CD4-positive, alpha-beta memory T cell (primary cell): ENCODE results near the gene BNIP1. TPM values are rescaled to one million over a fixed set of nuclear protein-coding genes. Genes with fewer than 3 reads are reported as not detected.

ENCODE experiments used
- CTCF ChIA-PET: fragments of 350-600 bp; sonication (Branson Sonifier 250); formaldehyde crosslinking; loops from one replicate; lab custom pipeline; 2021; ENCODE audit warnings: inconsistent platforms; ENCODE audit not compliant: partially characterized antibody; lab: Charles Lee
- POLR2A ChIA-PET: fragments of 350-600 bp; sonication (Branson Sonifier 250); formaldehyde crosslinking; loops from one replicate; lab custom pipeline; 2021; ENCODE audit not compliant: partially characterized antibody; lab: Charles Lee
- DNase-seq, 5 donors: peaks; one replicate each; pipeline versions ENCODE4 v3.0.0 to v3.0.0-alpha.2; 2020 to 2022; ENCODE audit warnings: mixed read lengths in 1 of 5
- H3K27ac ChIP-seq: one replicate; pipeline ENCODE4 v1.7.0; 2013; ENCODE audit warnings: low read depth, low read length
- H3K27me3 ChIP-seq: 2 replicates; pipeline ENCODE4 v1.7.0; 2013; ENCODE audit warnings: mild to moderate bottlenecking, low read length, moderate library complexity; ENCODE audit not compliant: insufficient read depth
- H3K36me3 ChIP-seq: 2 replicates; pipeline ENCODE4 v1.7.0; 2013; ENCODE audit warnings: mild to moderate bottlenecking, low read length, moderate library complexity; ENCODE audit not compliant: insufficient read depth
- H3K4me1 ChIP-seq: 2 replicates; pipeline ENCODE4 v1.7.0; 2013; ENCODE audit warnings: mild to moderate bottlenecking, low read length, moderate library complexity; ENCODE audit not compliant: insufficient read depth
- H3K4me3 ChIP-seq, 2 donors: one replicate each; pipeline ENCODE4 v1.7.0; 2013; ENCODE audit warnings: low read length in 2 of 2, mild to moderate bottlenecking in 1 of 2
- H3K9me3 ChIP-seq, 2 donors: one replicate each; pipeline ENCODE4 v1.7.0; 2013; ENCODE audit warnings: low read length in 2 of 2, control low read depth in 1 of 2; ENCODE audit not compliant: control insufficient read depth in 1 of 2
- H3K27ac Mint-ChIP-seq, 7 donors: one replicate each; pipeline ENCODE4 v1.8.0; 2020 to 2021; ENCODE audit warnings: mixed read lengths in 7 of 7, mild to moderate bottlenecking in 6 of 7, inconsistent platforms in 3 of 7, moderate library complexity in 3 of 7
- H3K27me3 Mint-ChIP-seq, 2 donors: one replicate each; pipeline ENCODE4 v1.8.0; 2020 to 2021; ENCODE audit warnings: mixed read lengths in 2 of 2
- H3K36me3 Mint-ChIP-seq, 2 donors: one replicate each; pipeline ENCODE4 v1.8.0; 2020 to 2021; ENCODE audit warnings: mixed read lengths in 2 of 2, inconsistent platforms in 1 of 2, mild to moderate bottlenecking in 1 of 2
- H3K4me1 Mint-ChIP-seq, 4 donors: one replicate each; pipeline ENCODE4 v1.8.0; 2020 to 2021; ENCODE audit warnings: mixed read lengths in 4 of 4, mild to moderate bottlenecking in 1 of 4
- H3K4me3 Mint-ChIP-seq, 8 donors: one replicate each; pipeline ENCODE4 v1.8.0; 2020 to 2021; ENCODE audit warnings: mixed read lengths in 8 of 8, mild to moderate bottlenecking in 7 of 8, moderate library complexity in 6 of 8, inconsistent platforms in 3 of 8
- H3K9me3 Mint-ChIP-seq, 8 donors: one replicate each; pipeline ENCODE4 v1.8.0; 2020 to 2021; ENCODE audit warnings: mixed read lengths in 8 of 8, mild to moderate bottlenecking in 5 of 8, inconsistent platforms in 3 of 8, moderate library complexity in 1 of 8
- intact Hi-C: fragments of 100-400 bp; cut with micrococcal nuclease; formaldehyde crosslinking; loops from one replicate; pipeline ENCODE4 v1.15.1; 2023
- polyA plus RNA-seq, 2 donors: library from polyadenylated mRNA; unstranded; fragments of 300-500 nt; fragmentation: Illumina TruSeq; gene quantifications; one replicate each; pipeline ENCODE4 v1.2.3, GENCODE V29; 2021
- total RNA-seq, 2 experiments: library from RNA; stranded (reverse); gene quantifications; one replicate each; pipeline ENCODE4 v1.2.3, GENCODE V29; 2021

Gene BNIP1
- 1 to 10 TPM; 7.1 to 7.7 TPM for total RNA-seq
- polyA plus RNA-seq: 10 to 100 TPM; 13.5 to 29.9 TPM

GRCh38 chr5:173144200-173145176, at the start of gene BNIP1:
BNIP1 (plus strand) TSS chr5:173144531; CDS start chr5:173144546, 15 bp downstream.
- Histone ChIP-seq H3K4me3 (peak within 1 kb of the TSS; percentile 80 to 100), H3K27me3 (no peaks in the 10 kb centered on the region), H3K9me3 (no peaks in the 10 kb centered on the region), H3K4me1 (peaks cover 9% of the 10 kb centered on the region), H3K27ac (peak within 1 kb of the TSS; percentile 94), H3K36me3 (peaks cover 7% of the 10 kb centered on the region)
- DNase-seq: peak; percentile 95 to 98 (median 95)
- H3K36me3 Mint-ChIP-seq: peaks cover 15 to 34% of the 10 kb centered on the region in 2 donors
- H3K4me3 Mint-ChIP-seq: peak within 1 kb of the TSS; percentile 97 to 99 (median 98)
- H3K4me1 Mint-ChIP-seq: peaks cover 8 to 19% (median 11%) of the 10 kb centered on the region in 4 donors
- CTCF ChIA-PET: interaction anchor here (0.8 to 3.3 kb wide), 17 partner anchors 9 to 428 kb away, joined by 3 to 29 read pairs (median 4); partner anchors contain the start of genes ATP6V0E1 and RPL26L1
- no peaks in the 10 kb centered on the region for H3K27me3 Mint-ChIP-seq
- POLR2A ChIA-PET: interaction anchor here (0.6 to 2.4 kb wide), 13 partner anchors 9 to 1756 kb away, joined by 3 to 28 read pairs (median 4); partner anchors contain the start of genes ATP6V0E1, DUSP1 and RPL26L1
- peak within 1 kb of the TSS; percentile 99 to 100 (median 99) for H3K27ac Mint-ChIP-seq
- intact Hi-C loops: loop anchor here (1.0 to 10.0 kb wide), 6 partner anchors 87 to 432 kb away; partner anchors contain the start of genes DUSP1 and RPL26L1
- H3K9me3 Mint-ChIP-seq: peaks cover 0 to 4% (median 0%) of the 10 kb centered on the region in 8 donors

DNA sequence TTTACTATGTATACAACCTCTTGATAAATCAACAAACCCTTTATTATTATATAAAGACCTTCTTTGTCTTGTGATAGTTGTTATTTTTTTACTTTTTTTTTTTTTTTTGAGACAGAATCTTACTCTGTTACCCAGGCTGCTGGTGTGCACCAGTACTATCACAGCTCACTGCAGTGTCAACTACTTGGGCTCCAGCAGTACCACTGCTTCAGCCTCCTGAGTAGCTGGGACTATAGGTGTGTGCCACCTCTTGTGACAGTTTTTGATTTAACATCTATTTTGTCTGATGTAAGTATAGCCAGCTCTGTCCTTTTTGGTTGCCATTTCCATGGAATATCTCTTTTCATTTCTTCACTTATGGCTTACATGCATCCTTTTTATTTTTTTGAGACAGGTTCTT, 45.5 kb upstream of the BNIP1 start:
- no peaks in the 10 kb centered on the region for H3K27me3 Mint-ChIP-seq
- POLR2A ChIA-PET: no interaction called here
- Histone ChIP-seq H3K36me3 (no peaks in the 10 kb centered on the region), H3K27ac (no peak overlapping the region), H3K9me3 (no peaks in the 10 kb centered on the region), H3K27me3 (no peaks in the 10 kb centered on the region), H3K4me1 (peaks cover 21% of the 10 kb centered on the region), H3K4me3 (no peak overlapping the region)
- CTCF ChIA-PET: no interaction called here
- DNase-seq: no peak
- H3K4me1 Mint-ChIP-seq: peaks cover 38 to 71% (median 55%) of the 10 kb centered on the region in 4 donors
- intact Hi-C loops: loop anchor here (2.0 kb wide), 1 partner anchor 42 kb away; the partner anchor contains the start of gene CREBRF
- peak overlapping the region in 5 of 7 donors; percentile 5 to 37 (median 19) for H3K27ac Mint-ChIP-seq
- peak overlapping the region in 4 of 8 donors; percentile 3 to 52 (median 26) for H3K4me3 Mint-ChIP-seq
- H3K9me3 Mint-ChIP-seq: peaks cover 0 to 6% (median 4%) of the 10 kb centered on the region in 8 donors
- H3K36me3 Mint-ChIP-seq: peaks cover 22 to 25% of the 10 kb centered on the region in 2 donors

DNA sequence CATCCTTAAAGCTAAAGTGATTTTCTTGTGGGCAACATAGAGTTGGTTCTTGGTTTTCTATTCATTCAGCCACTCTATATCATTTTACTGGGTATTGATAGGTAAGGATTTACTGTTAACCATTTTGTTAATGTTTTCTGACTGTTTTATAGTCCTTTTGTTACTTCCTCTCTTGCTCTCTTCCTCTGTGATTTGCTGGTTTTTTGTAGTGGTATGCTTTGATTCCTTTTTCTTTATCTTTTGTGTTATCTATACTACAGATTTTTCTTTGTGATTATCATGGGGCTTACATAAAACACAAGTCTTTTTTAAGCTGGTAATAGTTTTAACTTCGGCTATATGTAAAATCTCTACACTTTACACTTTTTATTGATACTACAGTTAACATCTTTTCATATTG, 44.9 kb upstream of the BNIP1 start:
- Histone ChIP-seq H3K27ac (no peak overlapping the region), H3K36me3 (no peaks in the 10 kb centered on the region), H3K27me3 (no peaks in the 10 kb centered on the region), H3K4me1 (peaks cover 21% of the 10 kb centered on the region), H3K9me3 (no peaks in the 10 kb centered on the region), H3K4me3 (no peak overlapping the region)
- peaks cover 15 to 20% of the 10 kb centered on the region in 2 donors for H3K36me3 Mint-ChIP-seq
- POLR2A ChIA-PET: interaction anchor here (0.7 kb wide), 1 partner anchor 115 kb away, joined by 5 read pairs; no protein-coding TSS in a partner anchor
- intact Hi-C loops: loop anchor here (2.0 kb wide), 1 partner anchor 43 kb away; the partner anchor contains the start of gene CREBRF
- H3K27me3 Mint-ChIP-seq: no peaks in the 10 kb centered on the region
- CTCF ChIA-PET: no interaction called here
- peak in 4 of 5 donors; percentile 17 to 34 (median 20) for DNase-seq
- peaks cover 38 to 72% (median 54%) of the 10 kb centered on the region in 4 donors for H3K4me1 Mint-ChIP-seq
- H3K9me3 Mint-ChIP-seq: peaks cover 0 to 6% (median 4%) of the 10 kb centered on the region in 8 donors
- H3K4me3 Mint-ChIP-seq: peak overlapping the region in 6 of 8 donors; percentile 1 to 64 (median 6)
- H3K27ac Mint-ChIP-seq: peak overlapping the region in 6 of 7 donors; percentile 1 to 37 (median 10)

GRCh38 chr5:173101245-173101644, 43.1 kb upstream of the BNIP1 start:
- H3K27me3 Mint-ChIP-seq: no peaks in the 10 kb centered on the region
- intact Hi-C loops: no loop called here
- Histone ChIP-seq H3K9me3 (no peaks in the 10 kb centered on the region), H3K27ac (no peak overlapping the region), H3K4me1 (peaks cover 21% of the 10 kb centered on the region), H3K36me3 (no peaks in the 10 kb centered on the region), H3K27me3 (no peaks in the 10 kb centered on the region), H3K4me3 (no peak overlapping the region)
- H3K4me3 Mint-ChIP-seq: no peak overlapping the region
- ChIA-PET POLR2A (no interaction called here), CTCF (no interaction called here)
- no peak overlapping the region for H3K27ac Mint-ChIP-seq
- peaks cover 0 to 6% (median 4%) of the 10 kb centered on the region in 8 donors for H3K9me3 Mint-ChIP-seq
- DNase-seq: no peak
- peaks cover 39 to 78% (median 55%) of the 10 kb centered on the region in 4 donors for H3K4me1 Mint-ChIP-seq
- peaks cover 19 to 20% of the 10 kb centered on the region in 2 donors for H3K36me3 Mint-ChIP-seq

- Mint-ChIP-seq H3K4me1 (peaks cover 29 to 57% (median 41%) of the 10 kb centered on the region in 4 donors), H3K27ac (peak overlapping the region in 1 of 7 donors; percentile 29)
Measured at GRCh38 chr5:173103411-173103810, 40.9 kb upstream of the BNIP1 start.

GRCh38 chr5:173108914-173109313, 35.4 kb upstream of the BNIP1 start:
- H3K9me3 Mint-ChIP-seq: no peaks in the 10 kb centered on the region
- intact Hi-C loops: no loop called here
- H3K4me3 Mint-ChIP-seq: peak overlapping the region in 1 of 8 donors; percentile 4

More at GRCh38 chr5:173103411-173103810, 40.9 kb upstream of the BNIP1 start:
- CTCF ChIA-PET: interaction anchor here (1.0 kb wide), 1 partner anchor 92 kb away, joined by 4 read pairs; no protein-coding TSS in a partner anchor
- H3K4me1 ChIP-seq: peaks cover 14% of the 10 kb centered on the region
- peaks cover 0 to 6% (median 4%) of the 10 kb centered on the region in 8 donors for H3K9me3 Mint-ChIP-seq
- no peak for DNase-seq
- POLR2A ChIA-PET: no interaction called here
- H3K4me3 ChIP-seq: no peak overlapping the region
- no peak overlapping the region for H3K4me3 Mint-ChIP-seq
- H3K27ac ChIP-seq: no peak overlapping the region
- no peaks in the 10 kb centered on the region for H3K27me3 Mint-ChIP-seq
- H3K9me3 ChIP-seq: no peaks in the 10 kb centered on the region
- intact Hi-C loops: no loop called here
- H3K27me3 ChIP-seq: no peaks in the 10 kb centered on the region
- H3K36me3 Mint-ChIP-seq: peaks cover 19 to 20% of the 10 kb centered on the region in 2 donors
- H3K36me3 ChIP-seq: peaks cover under 1% of the 10 kb centered on the region

More at GRCh38 chr5:173108914-173109313, 35.4 kb upstream of the BNIP1 start:
- Histone ChIP-seq H3K36me3 (peaks cover 33% of the 10 kb centered on the region), H3K4me3 (no peak overlapping the region), H3K27me3 (no peaks in the 10 kb centered on the region), H3K27ac (no peak overlapping the region), H3K9me3 (no peaks in the 10 kb centered on the region), H3K4me1 (no peaks in the 10 kb centered on the region)
- no peaks in the 10 kb centered on the region for H3K27me3 Mint-ChIP-seq
- POLR2A ChIA-PET: no interaction called here
- H3K4me1 Mint-ChIP-seq: peaks cover 11 to 20% (median 13%) of the 10 kb centered on the region in 4 donors
- no peak for DNase-seq
- H3K36me3 Mint-ChIP-seq: peaks cover 47 to 53% of the 10 kb centered on the region in 2 donors
- H3K27ac Mint-ChIP-seq: peak overlapping the region in 2 of 7 donors; percentile 3 to 7
- CTCF ChIA-PET: no interaction called here
